SK-N-SH (cell line): ENCODE measurements around the gene PLTP. TPM values are rescaled to one million over a fixed set of nuclear protein-coding genes. Genes with fewer than 3 reads are reported as not detected.

Experiments
- CTCF ChIA-PET: fragments of 300-600, 350-600 bp; formaldehyde crosslinking; extraction: SDS; loops from one replicate; lab custom pipeline; 2021; lab: Yijun Ruan, JAX
- POLR2A ChIA-PET: fragments of 350-600 bp; sonication (Branson Sonifier 250); formaldehyde crosslinking; extraction: SDS; loops from one replicate; lab custom pipeline; 2020; ENCODE audit warnings: antibody characterized with exemption, inconsistent platforms; lab: Yijun Ruan, JAX
- DNase-seq: peaks from one replicate; pipeline ENCODE4 v3.0.0; 2012
- H2AFZ ChIP-seq: fragments of 200-600 bp; sonication (generic); 2 replicates; pipeline ENCODE4 v1.8.1; 2016; ENCODE audit warnings: antibody characterized with exemption, mild to moderate bottlenecking, low read depth
- H3F3A ChIP-seq: fragments of 200-600 bp; sonication (generic); replicated peaks from 2 replicates; pipeline ENCODE3; 2016; ENCODE audit warnings: antibody characterized with exemption, mild to moderate bottlenecking; ENCODE audit not compliant: insufficient read depth
- H3K27ac ChIP-seq, 2 experiments: fragments of 200-500 bp in 1 of 2; fragments of 200-600 bp in 1 of 2; sonication (Bioruptor generic) in 1 of 2; sonication (generic), shearing (Covaris generic) in 1 of 2; 2 replicates each; pipeline versions ENCODE4 v1.5.1 to v1.6.1; 2014 to 2016; ENCODE audit warnings: low read depth in 2 of 2, inconsistent platforms in 1 of 2, low read length in 1 of 2, mild to moderate bottlenecking in 1 of 2, mixed read lengths in 1 of 2
- H3K27me3 ChIP-seq: fragments of 200-600 bp; sonication (generic), shearing (Covaris generic); 2 replicates; pipeline ENCODE4 v1.6.1; 2016; ENCODE audit warnings: mixed run types; ENCODE audit not compliant: insufficient read depth
- H3K36me3 ChIP-seq, 2 experiments: fragments of 200-500 bp in 1 of 2; fragments of 200-600 bp in 1 of 2; sonication (Bioruptor generic) in 1 of 2; sonication (generic) in 1 of 2; replicated peaks in 1 of 2; 2 replicates each; pipeline versions ENCODE3 to v1.5.1; 2014 to 2016; ENCODE audit warnings: low read length in 1 of 2, mild to moderate bottlenecking in 1 of 2; ENCODE audit not compliant: insufficient read depth in 2 of 2, control insufficient read depth in 1 of 2
- H3K4me1 ChIP-seq, 2 experiments: fragments of 200-500 bp in 1 of 2; fragments of 200-600 bp in 1 of 2; sonication (Bioruptor generic) in 1 of 2; sonication (generic), shearing (Covaris generic) in 1 of 2; 2 replicates each; pipeline versions ENCODE4 v1.5.1 to v1.6.1; 2014 to 2016; ENCODE audit warnings: low read depth in 1 of 2, low read length in 1 of 2, mixed run types in 1 of 2; ENCODE audit not compliant: insufficient read depth in 2 of 2, control insufficient read depth in 1 of 2
- H3K4me2 ChIP-seq: fragments of 200-600 bp; sonication (generic), shearing (Covaris generic); 2 replicates; pipeline ENCODE4 v1.6.1; 2017; ENCODE audit warnings: mixed run types
- H3K4me3 ChIP-seq, 2 experiments: fragments of 200-500 bp in 1 of 2; fragments of 200-600 bp in 1 of 2; sonication (Bioruptor generic) in 1 of 2; sonication (generic), shearing (Covaris generic) in 1 of 2; 2 replicates each; pipeline versions ENCODE4 v1.5.1 to v1.8.1; 2014 to 2016; ENCODE audit warnings: low read depth in 2 of 2, inconsistent platforms in 1 of 2, low read length in 1 of 2, mild to moderate bottlenecking in 1 of 2, mixed read lengths in 1 of 2, moderate library complexity in 1 of 2
- H3K79me2 ChIP-seq: fragments of 200-600 bp; sonication (generic); 2 replicates; pipeline ENCODE4 v1.8.1; 2017; ENCODE audit warnings: mild to moderate bottlenecking; ENCODE audit not compliant: insufficient read depth
- H3K9ac ChIP-seq: fragments of 200-600 bp; sonication (generic); 2 replicates; pipeline ENCODE4 v1.6.1; 2017; ENCODE audit warnings: mixed run types
- H3K9me2 ChIP-seq: fragments of 200-600 bp; sonication (generic); 2 replicates; pipeline ENCODE4 v1.6.1; 2017; ENCODE audit warnings: mixed run types
- H3K9me3 ChIP-seq: fragments of 200-600 bp; sonication (generic); 2 replicates; pipeline ENCODE4 v1.6.1; 2017; ENCODE audit warnings: mixed run types, mild to moderate bottlenecking, moderate library complexity
- H4K20me1 ChIP-seq: fragments of 200-600 bp; sonication (generic); 2 replicates; pipeline ENCODE4 v1.6.1; 2017; ENCODE audit warnings: mild to moderate bottlenecking, mixed run types; ENCODE audit not compliant: insufficient read depth
- CHD2 ChIP-seq: fragments of 150-350 bp; IDR thresholded peaks from 2 replicates; pipeline ENCODE4 v1.6.1; 2018; ENCODE audit warnings: low read length; ENCODE audit not compliant: partially characterized antibody
- ELF1 ChIP-seq: IDR thresholded peaks from 2 replicates; pipeline ENCODE4 v1.4.0; 2012
- EZH2phosphoT487 ChIP-seq: fragments of 200-600 bp; sonication (generic); IDR thresholded peaks from 2 replicates; pipeline ENCODE4 v1.6.1; 2017; ENCODE audit warnings: low read depth, mixed run types, mild to moderate bottlenecking, antibody characterized with exemption, moderate library complexity, borderline replicate concordance
- FOSL2 ChIP-seq: IDR thresholded peaks from 2 replicates; pipeline ENCODE4 v1.4.0; 2012; ENCODE audit warnings: low read depth, mild to moderate bottlenecking, moderate library complexity, borderline replicate concordance
- IRF3 ChIP-seq: fragments of 150-350 bp; IDR thresholded peaks from 2 replicates; pipeline ENCODE4 v1.6.1; 2016; ENCODE audit warnings: mild to moderate bottlenecking, low read depth, low read length
- NRF1 ChIP-seq: IDR thresholded peaks from 2 replicates; pipeline ENCODE4 v1.6.1; 2012; ENCODE audit warnings: low read depth, mild to moderate bottlenecking, low read length
- PBX3 ChIP-seq: IDR thresholded peaks from 2 replicates; pipeline ENCODE4; 2012
- REST ChIP-seq: IDR thresholded peaks from 2 replicates; pipeline ENCODE4 v1.6.1; 2012; ENCODE audit warnings: mild to moderate bottlenecking, low read depth, low read length, moderate library complexity
- SIN3A ChIP-seq: IDR thresholded peaks from 2 replicates; pipeline ENCODE4 v1.6.1; 2012; ENCODE audit warnings: low read depth, mild to moderate bottlenecking, low read length, moderate library complexity, borderline replicate concordance
- SMC3 ChIP-seq: IDR thresholded peaks from 2 replicates; pipeline ENCODE4 v1.6.1; 2012; ENCODE audit warnings: low read depth, low read length, improper control_type of control experiment
- TAF1 ChIP-seq: IDR thresholded peaks from 2 replicates; pipeline ENCODE4 v1.6.1; 2012; ENCODE audit warnings: low read depth, mild to moderate bottlenecking, low read length, moderate library complexity, borderline replicate concordance
- WGBS: methylation state at CpG from one replicate; pipeline ENCODE4 v1.1.6; 2017; ENCODE audit warnings: low lambda C conversion rate; 5-methylcytosine and 5-hydroxymethylcytosine counted together
- polyA plus RNA-seq, 3 experiments: library from polyadenylated mRNA; depleted of rRNA; stranded (reverse); fragments of >200 nt; gene quantifications; 2 replicates each; pipeline ENCODE4 v1.2.3, GENCODE V29; 2012

The PLTP gene
- polyA plus RNA-seq, 1 of the 3 experiments (the other 2 are of a cell fraction): 154 TPM

- H3K79me2 ChIP-seq: peaks cover 57% of the 10 kb centered on the region
- peaks cover 37 to 42% of the 10 kb centered on the region in 2 experiments for H3K36me3 ChIP-seq
- no peak overlapping the region for H3K9ac ChIP-seq
- ChIA-PET POLR2A (no interaction called here), CTCF (interaction anchor here (0.9 to 5.0 kb wide), 5 partner anchors 11 to 48 kb away, joined by 3 to 24 read pairs (median 4); no protein-coding TSS in a partner anchor)
- 56% methylated on average over 2 of the region's 2 CpGs for WGBS
- H3K4me2 ChIP-seq: no peak overlapping the region
- peaks cover 20% of the 10 kb centered on the region; the same call in 1 of the 2 replicates for H4K20me1 ChIP-seq
- peaks cover 11% of the 10 kb centered on the region for H3F3A ChIP-seq
- H3K4me3 ChIP-seq: no peak overlapping the region
- no peaks in the 10 kb centered on the region for H3K9me2 ChIP-seq
- H3K27ac ChIP-seq: no peak overlapping the region
- H3K27me3 ChIP-seq: no peaks in the 10 kb centered on the region
- no peak overlapping the region for H2AFZ ChIP-seq
- no peak for DNase-seq
- no peak for TF ChIP-seq TAF1
- no peak for TF ChIP-seq FOSL2
- TF ChIP-seq SMC3: no peak
- no peak for TF ChIP-seq SIN3A
- no peak for TF ChIP-seq ELF1
- no peak for TF ChIP-seq NRF1
- no peak for TF ChIP-seq PBX3
- TF ChIP-seq EZH2phosphoT487: no peak
- TF ChIP-seq REST: no peak
- TF ChIP-seq CHD2: no peak
- no peak for TF ChIP-seq IRF3
- no peaks in the 10 kb centered on the region for H3K9me3 ChIP-seq
- peaks cover 10 to 26% of the 10 kb centered on the region in 2 experiments; a peak in 3 of 4 replicates for H3K4me1 ChIP-seq
These were observed 25.8 kb upstream of the PLTP start for GRCh38 chr20:45937765-45938164.
